HG02973 (cell line): Measurements from ENCODE around the gene SCP2.

ENCODE experiments used
- ATAC-seq: cut with Tn5 transposase; IDR thresholded peaks from one replicate; pipeline ENCODE4 v1.9.1; 2021; ENCODE audit warnings: moderate library complexity; ENCODE audit not compliant: unreplicated experiment

SCP2 gene

DNA sequence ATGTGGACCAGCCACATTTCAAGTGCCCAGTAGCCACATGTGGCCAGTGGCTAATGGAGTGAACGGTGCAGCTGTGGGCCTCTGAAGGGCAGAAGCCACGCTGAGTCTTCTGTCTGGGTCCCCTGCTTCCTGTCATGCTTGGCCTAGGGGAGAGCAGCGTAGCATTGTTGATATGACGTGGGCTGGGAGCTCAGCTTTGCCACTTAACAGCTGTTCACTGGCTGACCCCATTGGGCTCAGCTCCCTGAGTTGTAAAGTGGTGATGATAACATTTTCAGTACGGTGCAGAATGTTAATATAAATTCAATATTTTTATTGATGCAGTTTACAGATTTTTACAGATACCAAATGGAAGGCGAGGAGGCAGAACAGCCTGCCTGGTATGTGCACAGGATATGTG, 139.4 kb downstream of the SCP2 start:
- no peak for ATAC-seq

DNA sequence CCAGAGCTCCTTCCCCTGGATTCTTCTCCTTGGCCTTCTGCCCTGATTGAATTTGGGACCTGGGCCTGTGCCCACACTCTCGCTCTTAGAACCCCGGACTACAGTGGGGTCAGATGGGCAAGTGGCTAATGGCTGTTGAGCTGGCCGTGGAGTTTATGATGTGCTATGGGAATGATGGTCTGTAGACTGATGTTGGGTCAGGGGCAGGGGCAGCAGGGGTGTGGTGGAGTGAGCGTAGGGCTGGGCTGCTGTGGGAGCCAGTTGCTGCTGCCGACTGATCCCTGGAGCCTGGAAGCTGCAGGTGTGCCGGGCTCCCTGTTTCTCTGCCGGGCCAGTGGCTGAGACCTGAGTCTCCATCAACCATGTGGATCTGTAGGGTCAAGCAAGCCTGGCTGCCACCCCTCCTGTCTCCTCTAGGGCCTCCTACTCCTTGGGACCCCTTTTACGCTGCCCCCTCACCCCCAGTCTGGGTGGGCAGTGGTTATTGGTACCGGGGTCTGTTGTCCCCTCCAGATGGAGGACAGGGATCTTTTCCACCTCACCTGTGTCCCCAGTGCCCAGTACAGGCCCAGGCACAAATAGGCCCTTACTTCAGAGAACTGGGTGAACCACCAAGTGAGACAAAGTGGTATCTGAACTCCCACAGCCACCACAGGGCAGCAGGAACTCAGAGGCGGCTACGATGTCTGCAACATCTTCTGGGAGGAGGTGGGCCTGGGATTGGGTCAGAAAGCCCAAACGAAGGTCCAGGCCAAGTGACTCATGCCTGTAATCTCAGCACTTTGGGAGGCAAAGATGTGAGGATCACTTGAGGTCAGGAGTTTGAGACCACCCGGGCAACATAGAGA, 140.0 kb downstream of the SCP2 start:
- ATAC-seq, result no peak

DNA sequence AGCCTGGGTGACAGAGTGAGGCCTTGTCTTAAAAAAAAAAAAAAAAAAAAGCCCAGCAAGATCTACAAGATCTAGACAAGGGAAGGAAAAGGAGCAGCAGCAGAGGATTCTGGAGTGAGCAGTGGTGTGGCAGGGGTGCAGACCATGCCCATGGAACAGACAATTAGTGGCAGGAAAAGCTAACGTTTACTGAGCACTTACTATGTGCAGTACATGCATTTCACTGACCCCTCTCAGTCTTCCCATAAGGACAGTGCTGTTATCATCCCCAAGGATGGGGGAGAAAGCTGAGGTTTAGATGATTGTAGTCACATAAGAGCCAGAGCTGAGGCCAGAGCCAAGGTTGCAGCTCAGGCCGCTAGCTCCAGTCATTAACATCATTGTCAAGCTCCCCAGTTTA, 140.8 kb downstream of the SCP2 start:
- no peak for ATAC-seq

DNA sequence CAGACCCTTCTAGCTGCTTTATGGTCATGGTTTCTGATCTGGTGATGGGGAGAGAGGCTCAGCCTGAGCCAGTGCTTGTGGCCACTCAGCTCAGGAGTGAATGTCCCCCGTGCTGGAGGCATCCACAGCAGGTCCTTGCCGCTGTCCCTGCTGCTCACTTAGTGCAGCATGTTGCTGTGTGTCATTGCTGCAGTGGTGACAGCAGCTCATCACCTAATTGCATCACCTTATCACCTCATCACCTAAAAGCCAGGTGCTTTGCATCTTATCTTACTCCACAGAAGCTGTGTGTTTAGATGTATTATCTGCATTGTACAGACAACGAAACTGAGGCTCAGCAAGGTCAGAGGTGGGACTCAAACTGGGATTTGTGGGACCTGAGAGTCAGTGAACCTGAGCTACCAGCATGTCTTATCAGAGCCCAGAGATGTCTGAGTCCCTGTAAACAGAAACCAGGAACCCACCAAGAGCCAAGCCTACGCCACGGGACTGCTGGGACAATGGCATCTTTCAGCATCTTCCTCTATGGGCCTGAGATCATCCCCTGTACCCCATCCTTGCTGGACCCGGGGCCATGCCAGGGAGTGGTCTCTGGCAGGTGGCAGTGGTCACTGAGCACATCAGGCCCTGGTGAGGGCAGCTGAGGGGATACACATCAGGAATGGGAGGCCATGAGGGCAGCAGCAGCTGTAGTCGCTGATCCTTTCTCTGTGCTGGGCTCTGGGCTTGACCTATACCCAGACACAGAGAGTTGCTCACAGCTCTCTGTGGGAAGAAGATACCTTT, 141.4 kb downstream of the SCP2 start:
- ATAC-seq, result no peak

DNA sequence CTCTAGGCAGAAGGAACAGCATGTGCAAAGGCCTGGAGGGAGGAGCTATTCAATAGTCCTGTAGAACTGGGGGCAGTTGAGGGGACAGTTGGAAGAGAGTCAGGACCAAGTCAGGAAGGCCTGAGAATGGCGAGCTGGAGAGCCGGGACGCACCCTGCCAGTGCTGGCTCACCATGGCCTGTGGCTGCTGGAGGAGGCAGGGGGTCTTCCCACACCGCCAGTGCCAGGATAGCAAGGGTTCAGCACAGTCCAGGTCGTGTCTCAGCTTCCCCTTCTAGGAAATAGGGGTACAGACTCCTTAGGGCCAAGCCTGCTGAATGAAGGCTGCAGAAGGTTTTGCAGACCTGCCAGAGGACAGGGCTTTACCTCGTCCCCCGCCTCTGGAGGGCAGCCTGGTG, 142.2 kb downstream of the SCP2 start:
- no peak for ATAC-seq

DNA sequence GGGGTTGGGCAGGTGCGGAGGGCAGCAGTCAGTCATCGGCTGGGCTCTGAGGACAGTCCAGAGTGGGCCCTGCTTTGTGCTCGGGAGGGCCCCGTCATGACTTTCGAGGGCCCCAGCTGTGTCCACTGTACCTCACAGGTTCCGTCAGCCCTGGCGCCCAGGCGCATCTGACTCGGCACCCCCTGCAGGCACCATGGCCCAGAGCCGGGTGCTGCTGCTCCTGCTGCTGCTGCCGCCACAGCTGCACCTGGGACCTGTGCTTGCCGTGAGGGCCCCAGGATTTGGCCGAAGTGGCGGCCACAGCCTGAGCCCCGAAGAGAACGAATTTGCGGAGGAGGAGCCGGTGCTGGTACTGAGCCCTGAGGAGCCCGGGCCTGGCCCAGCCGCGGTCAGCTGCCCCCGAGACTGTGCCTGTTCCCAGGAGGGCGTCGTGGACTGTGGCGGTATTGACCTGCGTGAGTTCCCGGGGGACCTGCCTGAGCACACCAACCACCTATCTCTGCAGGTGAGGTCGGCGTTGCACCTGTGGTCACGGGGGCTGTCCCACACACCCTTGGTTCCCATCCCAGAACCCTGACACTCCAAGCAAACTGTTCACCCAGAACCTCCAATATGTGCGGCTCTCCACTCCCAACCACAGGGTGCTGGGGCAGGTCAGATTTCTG, 142.7 kb downstream of the SCP2 start:
- ATAC-seq, result no peak

DNA sequence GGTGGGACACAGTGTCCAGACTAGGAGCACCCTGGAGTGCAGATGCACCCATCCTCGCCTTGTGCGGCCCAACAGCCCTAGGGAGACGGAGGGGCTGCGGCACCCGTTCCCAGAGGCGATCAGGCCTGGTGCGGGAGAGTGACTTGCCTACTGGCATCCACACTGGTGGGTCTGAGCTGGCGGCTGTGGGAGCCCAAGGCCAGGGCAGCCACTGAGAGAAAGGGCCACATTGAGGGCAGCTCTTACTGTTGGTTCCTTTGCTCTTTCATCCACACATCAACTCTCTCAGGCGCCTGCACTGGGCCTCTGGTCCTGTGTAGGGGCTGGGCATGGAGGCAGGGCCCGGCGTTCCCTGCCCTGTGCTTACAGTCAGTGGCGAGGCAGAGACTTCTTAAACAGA, 143.5 kb downstream of the SCP2 start:
- ATAC-seq, result no peak

DNA sequence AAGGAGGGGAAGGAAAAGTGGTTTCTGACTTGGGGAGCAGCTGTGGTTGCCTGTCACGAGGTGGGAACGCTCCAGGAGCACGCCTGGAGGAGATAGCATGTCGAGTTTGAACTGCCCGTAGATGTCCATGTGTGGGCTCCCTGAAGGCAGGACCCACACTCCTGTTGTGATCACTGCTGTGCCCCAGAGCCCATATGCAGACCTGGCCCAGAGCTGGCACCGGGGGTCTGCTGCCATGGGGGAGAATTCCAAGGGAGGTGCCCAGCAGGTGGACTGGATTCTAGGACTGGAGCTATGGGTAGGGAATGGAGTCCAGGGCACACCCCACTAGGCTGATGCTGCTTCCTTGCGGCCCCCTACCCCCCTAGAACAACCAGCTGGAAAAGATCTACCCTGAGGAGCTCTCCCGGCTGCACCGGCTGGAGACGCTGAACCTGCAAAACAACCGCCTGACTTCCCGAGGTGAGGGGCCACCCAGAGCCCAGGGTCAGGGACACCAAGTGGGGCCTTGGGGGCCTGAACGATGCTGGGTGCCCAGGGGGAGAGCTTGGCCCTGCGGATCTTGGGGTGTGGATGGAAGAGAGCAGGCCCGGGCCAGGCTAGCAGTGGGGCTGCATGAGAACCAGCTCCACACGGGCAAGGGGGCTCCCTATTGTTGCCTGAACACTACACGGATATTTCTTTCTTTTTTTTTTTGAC, 144.2 kb downstream of the SCP2 start:
- no peak for ATAC-seq

DNA sequence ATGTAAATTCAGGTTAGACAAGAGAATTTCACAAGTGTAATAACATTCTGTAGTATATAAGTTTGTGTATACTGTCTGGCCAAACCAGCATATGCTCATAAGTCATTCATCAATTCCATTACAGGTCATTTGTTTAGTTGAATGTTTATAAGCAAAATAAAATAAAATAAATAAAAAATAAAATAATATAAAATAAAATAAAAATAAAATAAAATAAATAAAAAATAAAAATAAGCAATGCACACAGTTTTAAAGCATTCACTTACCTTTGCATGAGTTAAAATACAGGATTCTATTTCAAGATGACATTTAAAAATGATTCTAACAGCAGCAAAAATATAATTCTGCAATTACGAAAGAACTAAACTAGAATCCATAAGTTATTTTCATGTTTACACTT, 144.8 kb downstream of the SCP2 start:
- ATAC-seq, result no peak

DNA sequence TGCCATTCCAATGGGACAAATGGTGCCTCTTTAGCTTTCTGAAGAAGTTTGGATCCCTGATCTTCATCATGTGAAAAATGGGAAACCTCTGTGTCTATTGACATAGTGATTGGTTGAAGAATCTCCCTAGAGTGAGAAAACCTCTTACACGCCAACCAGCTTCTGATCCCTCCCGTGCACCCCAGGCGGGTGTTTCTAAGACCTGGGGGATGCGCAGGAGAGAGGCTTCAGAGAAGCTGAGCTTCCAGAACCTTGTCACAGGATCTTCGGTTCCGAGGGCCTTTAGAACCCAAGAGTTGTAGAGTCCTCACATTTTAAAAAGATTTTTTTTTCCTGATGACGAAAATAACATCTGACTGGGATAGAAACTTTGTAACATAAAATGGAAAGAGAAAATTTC, 146.2 kb downstream of the SCP2 start:
- no peak for ATAC-seq

DNA sequence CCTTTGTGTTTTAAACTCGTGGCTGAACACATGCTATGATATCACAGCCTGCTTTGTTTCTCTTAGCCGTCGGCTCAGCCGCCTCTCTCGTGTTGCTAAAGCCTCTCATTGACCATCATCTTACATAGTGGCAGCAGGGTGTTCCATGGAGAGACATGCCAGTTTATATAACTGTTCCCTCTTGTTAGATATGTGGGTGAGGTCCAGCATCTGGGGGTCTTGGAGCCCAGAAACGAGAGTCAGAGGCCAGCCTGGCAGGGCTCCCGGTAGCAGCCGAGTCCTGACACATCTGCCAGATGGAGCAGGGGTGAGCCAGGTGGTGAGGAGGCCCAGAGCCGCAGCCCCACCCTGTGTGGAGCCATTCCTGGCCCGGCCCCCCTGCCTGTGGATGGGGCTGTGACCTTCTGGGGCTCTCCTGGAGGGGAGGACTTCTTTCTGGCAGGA, 146.8 kb downstream of the SCP2 start:
- no peak for ATAC-seq

DNA sequence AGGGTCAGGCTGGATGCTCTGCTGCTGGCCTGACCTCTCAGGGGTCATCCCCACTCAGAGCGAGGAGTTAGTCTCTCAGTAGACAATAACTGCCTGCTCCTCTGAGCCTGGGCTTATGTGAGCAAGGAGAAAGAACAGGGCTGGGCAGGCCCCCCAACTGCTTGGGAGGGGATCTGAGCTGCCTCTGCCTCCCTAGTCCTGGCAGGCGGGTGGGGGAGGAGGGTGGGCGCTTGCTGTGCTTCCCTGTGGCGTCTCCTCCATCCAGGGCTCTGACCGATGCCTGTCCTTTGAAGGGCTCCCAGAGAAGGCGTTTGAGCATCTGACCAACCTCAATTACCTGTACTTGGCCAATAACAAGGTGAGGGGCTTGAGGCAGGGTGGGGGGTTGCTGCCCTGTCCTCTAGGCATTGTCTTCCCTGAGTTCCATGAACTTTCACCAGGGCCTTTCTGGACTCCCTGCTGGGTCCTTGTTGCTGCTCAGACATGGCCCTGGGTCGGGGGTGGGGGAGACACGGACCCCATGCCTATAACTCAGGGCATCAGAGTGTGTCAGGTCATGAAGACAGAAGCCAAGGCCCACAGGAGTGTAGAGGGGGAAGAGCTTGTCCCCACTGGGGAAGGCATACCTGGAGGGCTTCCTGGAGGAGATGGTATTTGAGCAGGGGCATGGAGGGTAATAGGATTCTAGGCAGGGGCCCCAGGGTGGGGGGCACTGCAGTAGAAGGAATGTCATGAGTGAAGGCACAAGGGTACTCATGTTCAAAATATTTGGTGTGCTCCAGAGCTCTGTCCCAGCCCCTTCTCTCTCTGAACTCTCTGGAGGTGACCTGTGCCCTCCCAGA, 147.5 kb downstream of the SCP2 start:
- no peak for ATAC-seq

DNA sequence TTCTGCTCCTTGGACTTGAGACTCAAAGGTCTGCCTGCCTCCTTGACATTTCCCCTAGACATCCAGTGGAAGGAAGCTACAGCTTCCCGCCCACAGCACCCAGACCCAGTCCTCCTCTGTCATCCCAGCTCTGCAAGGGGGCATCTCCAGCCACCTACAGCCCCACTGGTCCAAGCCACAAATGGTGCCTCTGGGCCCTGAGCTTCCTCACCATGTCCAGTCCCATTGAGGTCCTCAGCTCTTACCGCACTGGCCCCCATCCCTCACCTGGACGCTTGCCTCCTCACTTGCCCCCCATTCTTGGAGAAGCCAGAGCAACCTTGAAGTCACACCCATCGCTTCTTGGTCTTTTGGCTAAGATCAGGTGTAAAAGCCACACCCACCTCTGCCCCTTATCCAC, 148.1 kb downstream of the SCP2 start:
- no peak for ATAC-seq

DNA sequence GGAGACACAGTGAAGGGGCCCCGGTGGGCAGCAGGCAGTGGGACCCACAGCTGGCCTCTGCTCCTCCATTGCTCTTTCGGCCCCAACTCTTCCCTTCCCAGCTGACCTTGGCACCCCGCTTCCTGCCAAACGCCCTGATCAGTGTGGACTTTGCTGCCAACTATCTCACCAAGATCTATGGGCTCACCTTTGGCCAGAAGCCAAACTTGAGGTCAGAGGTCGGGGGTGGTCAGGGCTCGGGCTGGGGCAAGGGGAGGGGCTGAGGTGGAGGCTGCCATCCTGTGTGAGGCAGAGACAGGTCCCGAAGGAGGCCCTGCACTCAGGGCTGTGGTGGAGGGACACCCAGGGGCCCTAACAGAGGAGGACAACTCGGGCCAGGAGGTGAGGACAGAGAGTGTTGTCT, 148.7 kb downstream of the SCP2 start:
- ATAC-seq, result no peak

DNA sequence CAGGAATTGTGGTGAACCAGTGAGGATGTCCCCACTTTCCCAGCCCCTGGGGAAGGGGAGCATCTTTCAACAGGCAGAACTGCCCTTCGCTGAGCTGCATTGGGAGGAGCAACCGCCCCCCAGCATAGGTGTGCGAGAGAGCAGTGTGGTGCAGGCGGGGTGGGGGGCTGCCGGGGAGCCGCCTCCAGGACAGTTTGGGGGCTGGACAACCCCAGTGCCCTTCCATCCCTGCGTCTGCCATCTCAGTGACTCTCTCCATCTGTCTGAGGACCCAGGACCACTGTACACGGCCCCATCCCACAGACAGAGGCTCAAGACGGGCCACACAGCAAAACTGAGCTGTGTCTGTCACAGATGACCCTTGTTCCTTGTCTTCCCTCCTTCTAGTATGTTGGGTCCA, 149.1 kb downstream of the SCP2 start:
- no peak for ATAC-seq

DNA sequence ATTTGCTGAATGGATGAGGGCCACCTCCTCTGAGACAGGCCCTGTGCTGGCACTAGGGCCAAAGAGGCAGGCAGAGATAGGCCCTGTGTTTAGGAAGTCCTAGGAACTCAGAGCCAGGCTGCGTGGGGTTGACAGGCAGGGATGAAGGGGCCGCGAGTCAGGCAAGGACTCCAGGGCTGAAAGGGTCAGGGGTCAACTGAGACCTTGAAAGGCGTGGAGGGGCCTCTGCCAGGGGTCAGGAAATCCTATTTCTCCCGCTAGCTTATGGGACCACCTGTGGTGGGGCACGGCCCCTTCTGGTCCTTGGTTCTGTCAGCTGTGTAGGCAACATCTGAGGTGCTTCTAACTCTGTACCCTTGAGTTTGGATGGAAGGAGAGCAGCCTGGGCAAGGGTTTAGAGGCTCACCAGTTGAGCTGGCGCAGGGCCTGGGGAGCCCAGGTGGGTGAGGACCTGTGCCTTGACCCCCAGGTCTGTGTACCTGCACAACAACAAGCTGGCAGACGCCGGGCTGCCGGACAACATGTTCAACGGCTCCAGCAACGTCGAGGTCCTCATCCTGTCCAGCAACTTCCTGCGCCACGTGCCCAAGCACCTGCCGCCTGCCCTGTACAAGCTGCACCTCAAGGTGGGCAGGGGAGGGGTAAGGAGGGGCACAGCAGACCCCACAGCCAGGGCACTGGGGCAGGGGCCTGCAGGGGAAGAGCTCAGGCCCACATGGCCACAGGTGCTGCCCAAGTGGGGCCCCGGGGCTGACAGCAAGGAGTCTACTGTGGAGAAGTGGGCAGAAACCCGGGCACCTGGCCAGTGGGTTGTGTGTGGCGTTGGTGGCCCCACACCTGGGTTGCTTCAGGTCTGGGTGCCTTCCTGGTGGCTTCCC, 149.9 kb downstream of the SCP2 start:
- ATAC-seq, result no peak

DNA sequence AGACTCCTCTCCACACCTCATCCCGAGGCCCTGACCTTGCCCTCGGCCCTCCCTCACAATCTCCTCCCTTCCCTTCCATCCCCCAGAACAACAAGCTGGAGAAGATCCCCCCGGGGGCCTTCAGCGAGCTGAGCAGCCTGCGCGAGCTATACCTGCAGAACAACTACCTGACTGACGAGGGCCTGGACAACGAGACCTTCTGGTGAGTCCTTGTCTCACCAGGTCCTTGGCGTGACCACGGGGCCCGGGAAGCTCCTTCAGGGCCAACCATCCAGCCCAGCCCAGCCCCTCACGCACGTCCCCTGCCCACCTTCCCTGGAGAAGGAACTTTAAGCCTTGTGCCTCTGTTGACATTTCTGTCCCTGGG, 150.5 kb downstream of the SCP2 start:
- ATAC-seq, result no peak

DNA sequence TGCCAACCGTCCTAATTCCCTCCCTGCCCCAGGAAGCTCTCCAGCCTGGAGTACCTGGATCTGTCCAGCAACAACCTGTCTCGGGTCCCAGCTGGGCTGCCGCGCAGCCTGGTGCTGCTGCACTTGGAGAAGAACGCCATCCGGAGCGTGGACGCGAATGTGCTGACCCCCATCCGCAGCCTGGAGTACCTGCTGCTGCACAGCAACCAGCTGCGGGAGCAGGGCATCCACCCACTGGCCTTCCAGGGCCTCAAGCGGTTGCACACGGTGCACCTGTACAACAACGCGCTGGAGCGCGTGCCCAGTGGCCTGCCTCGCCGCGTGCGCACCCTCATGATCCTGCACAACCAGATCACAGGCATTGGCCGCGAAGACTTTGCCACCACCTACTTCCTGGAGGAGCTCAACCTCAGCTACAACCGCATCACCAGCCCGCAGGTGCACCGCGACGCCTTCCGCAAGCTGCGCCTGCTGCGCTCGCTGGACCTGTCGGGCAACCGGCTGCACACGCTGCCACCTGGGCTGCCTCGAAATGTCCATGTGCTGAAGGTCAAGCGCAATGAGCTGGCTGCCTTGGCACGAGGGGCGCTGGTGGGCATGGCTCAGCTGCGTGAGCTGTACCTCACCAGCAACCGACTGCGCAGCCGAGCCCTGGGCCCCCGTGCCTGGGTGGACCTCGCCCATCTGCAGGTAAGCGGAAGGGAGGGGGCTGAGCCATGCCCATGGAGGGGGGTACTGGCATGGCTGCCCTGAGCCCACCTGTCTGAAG, 151.4 kb downstream of the SCP2 start:
- ATAC-seq, result no peak

DNA sequence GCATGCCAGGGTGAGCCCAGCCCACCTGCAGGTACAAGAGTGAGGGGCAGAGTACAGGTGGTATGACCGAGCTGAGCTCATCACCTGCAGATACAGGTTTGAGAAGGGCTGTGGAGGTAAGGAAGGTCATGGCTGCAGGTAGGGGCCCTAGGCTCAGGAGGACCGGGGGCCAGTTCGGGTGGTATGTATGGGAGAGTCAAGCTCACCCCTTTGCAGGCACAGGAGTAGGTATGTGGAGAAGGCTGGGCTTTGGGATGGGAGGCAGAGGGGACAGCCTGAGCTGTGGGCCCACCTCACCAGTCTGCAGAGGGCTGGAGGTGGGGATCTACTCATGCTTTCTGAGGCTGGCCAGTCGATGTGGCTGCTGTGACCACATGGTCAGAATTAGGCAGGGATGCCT, 152.2 kb downstream of the SCP2 start:
- no peak for ATAC-seq
